Measurements from ENCODE around the gene HPS3. TPM values are rescaled to one million over a fixed set of nuclear protein-coding genes. Genes with fewer than 3 reads are reported as not detected.

HPS3 gene
- 35.4 TPM for total RNA-seq

GRCh38 chr3:149129326-149130205 lies at the start of gene HPS3:
TSS of gene HPS3 (plus strand) at chr3:149129638. CDS start at chr3:149129724, 86 bp downstream.

GRCh38 chr3:149086232-149086988 lies 43.0 kb upstream of the HPS3 start, which contains the start of gene HLTF:
TSS of gene HLTF (minus strand) at chr3:149086533. CDS start at chr3:149086336, 197 bp downstream.

GRCh38 chr3:149221783-149222517 lies 92.5 kb downstream of the HPS3 start, which contains the start of gene CP:
TSS of gene CP (minus strand) at chr3:149221829. CDS start at chr3:149221792, 37 bp downstream.

Small RNAs within 50 kb of the gene (small RNA-seq; reads per million reads assigned to genes)
- not detected for gene RF00019 (ENCODE audit: low replicate concordance)

Other genes with a start within 250 kb of the HPS3 start
- gene GYG1, start 138.1 kb upstream of the HPS3 start, total RNA-seq, result 5.6 TPM
- gene HLTF, start 43.1 kb upstream of the HPS3 start, total RNA-seq, result 134 TPM
- 0.94 TPM for gene CP, start 92.2 kb downstream of the HPS3 start, total RNA-seq
- gene TM4SF18, start 204.0 kb downstream of the HPS3 start, total RNA-seq, result 3.8 TPM
- gene TM4SF1, start 248.0 kb downstream of the HPS3 start, total RNA-seq, result 8.1 TPM

Data from parietal lobe (tissue), 2 donors.